Stimulated activated CD8-positive, alpha-beta memory T cell treated with anti-CD3 and anti-CD28 coated beads, Interleukin-15, amount 100 ng/mL, for 24 hours (primary cell): Measurements from ENCODE around the gene GNG8.

Source experiments
- DNase-seq: peaks from one replicate; pipeline ENCODE4 v3.0.0-alpha.2; 2020; ENCODE audit warnings: low read depth

The GNG8 gene

GRCh38 chr19:46618670-46619231 is 17.3 kb downstream of the GNG8 start:
- no peak for DNase-seq

- DNase-seq: no peak
Measured at GRCh38 chr19:46617601-46618000, 18.4 kb downstream of the GNG8 start.

- no peak for DNase-seq
Measured at GRCh38 chr19:46616631-46617322, 19.2 kb downstream of the GNG8 start.

GRCh38 chr19:46615966-46616365 is 20.0 kb downstream of the GNG8 start:
- no peak for DNase-seq

- peak; percentile 66 for DNase-seq
Measured at GRCh38 chr19:46614114-46614722, 21.8 kb downstream of the GNG8 start.

- no peak for DNase-seq
Measured at GRCh38 chr19:46613525-46613924, 22.5 kb downstream of the GNG8 start.

- DNase-seq: no peak
Measured at GRCh38 chr19:46611776-46612175, 24.2 kb downstream of the GNG8 start.

GRCh38 chr19:46610851-46611770 is 24.9 kb downstream of the GNG8 start:
- DNase-seq: no peak

- no peak for DNase-seq
Measured at GRCh38 chr19:46610413-46610775, 25.6 kb downstream of the GNG8 start.

- DNase-seq: no peak
Measured at GRCh38 chr19:46609511-46610412, 26.2 kb downstream of the GNG8 start.

- no peak for DNase-seq
Measured at GRCh38 chr19:46608581-46609345, 27.2 kb downstream of the GNG8 start.

GRCh38 chr19:46608178-46608577 is 27.8 kb downstream of the GNG8 start:
- no peak for DNase-seq

- no peak for DNase-seq
Measured at GRCh38 chr19:46607448-46607841, 28.6 kb downstream of the GNG8 start.

GRCh38 chr19:46606681-46607447 is 29.1 kb downstream of the GNG8 start:
- no peak for DNase-seq

GRCh38 chr19:46606019-46606418 is 30.0 kb downstream of the GNG8 start:
- DNase-seq: no peak

- DNase-seq: no peak
Measured at GRCh38 chr19:46605356-46605821, 30.6 kb downstream of the GNG8 start.

GRCh38 chr19:46604781-46605355 is 31.1 kb downstream of the GNG8 start:
- no peak for DNase-seq

GRCh38 chr19:46603752-46604231 is 32.2 kb downstream of the GNG8 start:
- DNase-seq: no peak

GRCh38 chr19:46603195-46603637 is 32.8 kb downstream of the GNG8 start:
- DNase-seq: no peak
